DND-41 (cell line): ENCODE data around the gene SEC63.

Experiments used
- ATAC-seq: fragments of 200-7000 bp; cut with Tn5 transposase; 3 replicates; pipeline ENCODE4 v1.9.1; 2021; ENCODE audit warnings: low read depth; ENCODE audit not compliant: insufficient read depth
- DNase-seq: peaks from one replicate; pipeline ENCODE4 v3.0.0-alpha.2; 2020
- H2AFZ ChIP-seq: 2 replicates; pipeline ENCODE4 v1.6.0; 2012; ENCODE audit warnings: low read depth, low read length
- H3K27ac ChIP-seq: 2 replicates; pipeline ENCODE4 v1.5.1; 2012; ENCODE audit warnings: low read length, inconsistent platforms
- H3K27me3 ChIP-seq: fragments of 200-600 bp; sonication (generic); 2 replicates; pipeline ENCODE4 v1.6.0; 2012; ENCODE audit warnings: low read length, mild to moderate bottlenecking, inconsistent platforms; ENCODE audit not compliant: insufficient read depth, poor library complexity
- H3K36me3 ChIP-seq: 2 replicates; pipeline ENCODE4 v1.5.1; 2012; ENCODE audit warnings: low read length, inconsistent platforms; ENCODE audit not compliant: insufficient read depth
- H3K4me1 ChIP-seq: 2 replicates; pipeline ENCODE4 v1.5.1; 2012; ENCODE audit warnings: mild to moderate bottlenecking, low read length; ENCODE audit not compliant: insufficient read depth
- H3K4me2 ChIP-seq: 2 replicates; pipeline ENCODE4 v1.6.0; 2012; ENCODE audit warnings: mild to moderate bottlenecking, moderate library complexity, low read length, inconsistent platforms; ENCODE audit not compliant: insufficient read depth
- H3K4me3 ChIP-seq, 2 experiments: fragments of 200-600 bp in 1 of 2; shearing (Covaris generic) in 1 of 2; 2 replicates each; pipeline ENCODE4 v1.5.1; 2012 to 2016; ENCODE audit warnings: inconsistent platforms in 2 of 2, low read length in 2 of 2, mild to moderate bottlenecking in 2 of 2, low read depth in 1 of 2, moderate library complexity in 1 of 2
- H3K79me2 ChIP-seq: 2 replicates; pipeline ENCODE4 v1.6.0; 2012; ENCODE audit warnings: low read length, inconsistent platforms; ENCODE audit not compliant: insufficient read depth
- H3K9ac ChIP-seq: 2 replicates; pipeline ENCODE4 v1.6.0; 2012; ENCODE audit warnings: low read depth, mild to moderate bottlenecking, inconsistent platforms, low read length, moderate library complexity
- H3K9me3 ChIP-seq: 2 replicates; pipeline ENCODE4 v1.5.1; 2012; ENCODE audit warnings: low read length, moderate library complexity, mild to moderate bottlenecking, inconsistent platforms; ENCODE audit not compliant: insufficient read depth, severe bottlenecking
- H4K20me1 ChIP-seq: 2 replicates; pipeline ENCODE4 v1.6.0; 2012; ENCODE audit warnings: low read length; ENCODE audit not compliant: insufficient read depth
- EZH2 ChIP-seq: IDR thresholded peaks from 3 replicates; pipeline ENCODE4 v1.6.1; 2012; ENCODE audit warnings: borderline replicate concordance, low read depth, mild to moderate bottlenecking, moderate library complexity, low read length, inconsistent platforms; ENCODE audit not compliant: severe bottlenecking
- TF ChIP-seq, protein P1 (sequence below): IDR thresholded peaks from 2 replicates; pipeline ENCODE4 v1.5.1; 2012; ENCODE audit warnings: borderline replicate concordance, low read length, moderate library complexity, mild to moderate bottlenecking; ENCODE audit not compliant: poor library complexity, severe bottlenecking; ENCODE audit errors: extremely low read depth

SEC63 gene

GRCh38 chr6:107976155-107976783 lies 18.3 kb upstream of the SEC63 start:
- no peak overlapping the region for H3K9ac ChIP-seq
- H3K79me2 ChIP-seq: no peaks in the 10 kb centered on the region
- ATAC-seq: no peak
- H4K20me1 ChIP-seq: no peaks in the 10 kb centered on the region
- no peak overlapping the region for H2AFZ ChIP-seq
- no peaks in the 10 kb centered on the region for H3K9me3 ChIP-seq
- H3K4me3 ChIP-seq: no peak overlapping the region
- TF ChIP-seq, protein P1, sequence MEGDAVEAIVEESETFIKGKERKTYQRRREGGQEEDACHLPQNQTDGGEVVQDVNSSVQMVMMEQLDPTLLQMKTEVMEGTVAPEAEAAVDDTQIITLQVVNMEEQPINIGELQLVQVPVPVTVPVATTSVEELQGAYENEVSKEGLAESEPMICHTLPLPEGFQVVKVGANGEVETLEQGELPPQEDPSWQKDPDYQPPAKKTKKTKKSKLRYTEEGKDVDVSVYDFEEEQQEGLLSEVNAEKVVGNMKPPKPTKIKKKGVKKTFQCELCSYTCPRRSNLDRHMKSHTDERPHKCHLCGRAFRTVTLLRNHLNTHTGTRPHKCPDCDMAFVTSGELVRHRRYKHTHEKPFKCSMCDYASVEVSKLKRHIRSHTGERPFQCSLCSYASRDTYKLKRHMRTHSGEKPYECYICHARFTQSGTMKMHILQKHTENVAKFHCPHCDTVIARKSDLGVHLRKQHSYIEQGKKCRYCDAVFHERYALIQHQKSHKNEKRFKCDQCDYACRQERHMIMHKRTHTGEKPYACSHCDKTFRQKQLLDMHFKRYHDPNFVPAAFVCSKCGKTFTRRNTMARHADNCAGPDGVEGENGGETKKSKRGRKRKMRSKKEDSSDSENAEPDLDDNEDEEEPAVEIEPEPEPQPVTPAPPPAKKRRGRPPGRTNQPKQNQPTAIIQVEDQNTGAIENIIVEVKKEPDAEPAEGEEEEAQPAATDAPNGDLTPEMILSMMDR: no peak
- no peak for TF ChIP-seq EZH2
- no peaks in the 10 kb centered on the region for H3K36me3 ChIP-seq
- H3K27ac ChIP-seq: no peak overlapping the region
- no peak for DNase-seq
- H3K4me1 ChIP-seq: peaks cover 5% of the 10 kb centered on the region
- H3K4me2 ChIP-seq: no peak overlapping the region
- H3K27me3 ChIP-seq: no peaks in the 10 kb centered on the region

- Histone ChIP-seq H3K4me2 (no peak overlapping the region), H3K9ac (no peak overlapping the region), H3K79me2 (no peaks in the 10 kb centered on the region), H3K27me3 (no peaks in the 10 kb centered on the region), H3K4me1 (no peaks in the 10 kb centered on the region), H3K4me3 (no peak overlapping the region), H2AFZ (no peak overlapping the region), H4K20me1 (no peaks in the 10 kb centered on the region), H3K9me3 (no peaks in the 10 kb centered on the region), H3K36me3 (no peaks in the 10 kb centered on the region), H3K27ac (no peak overlapping the region)
- ATAC-seq (no peak), DNase-seq (no peak)
- TF ChIP-seq EZH2: no peak
- TF ChIP-seq, protein P1: no peak
Observed at GRCh38 chr6:107973594-107973993, 15.6 kb upstream of the SEC63 start.

DNA sequence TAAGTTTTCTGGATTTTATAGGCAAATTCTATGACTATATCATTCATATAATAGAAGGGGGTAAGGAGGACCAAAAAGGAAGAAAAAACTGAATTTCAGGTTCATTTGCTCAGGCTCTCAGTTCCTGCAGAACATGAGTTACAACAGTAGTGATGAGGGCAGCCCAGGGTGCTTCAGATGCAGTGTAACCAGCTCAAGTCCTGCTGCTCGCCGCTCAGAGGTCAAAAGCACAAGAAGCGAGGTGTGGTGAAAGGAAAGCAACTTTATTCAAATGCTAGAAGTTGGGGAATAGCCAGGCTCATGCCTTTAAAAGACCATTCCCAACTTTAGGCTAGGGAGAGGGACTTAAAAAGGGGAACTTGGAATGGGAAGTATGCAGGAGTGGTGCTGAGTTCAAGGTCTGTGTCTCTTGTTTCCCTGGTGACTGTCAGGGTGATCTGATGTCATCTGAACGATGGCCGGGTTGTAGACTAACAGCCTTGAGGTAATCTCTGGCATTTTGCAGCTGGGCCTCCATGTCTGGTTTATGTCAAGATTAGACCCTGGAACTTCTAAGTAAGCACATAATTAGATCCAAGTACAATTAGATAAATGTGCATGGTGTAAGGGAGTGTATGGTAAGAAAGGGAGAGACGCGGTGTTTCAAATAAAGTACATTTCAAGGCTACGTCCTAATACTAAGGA lies 14.5 kb upstream of the SEC63 start:
- TF ChIP-seq, protein P1: no peak
- no peak for TF ChIP-seq EZH2
- Histone ChIP-seq H3K36me3 (no peaks in the 10 kb centered on the region), H2AFZ (no peak overlapping the region), H3K79me2 (no peaks in the 10 kb centered on the region), H3K4me1 (no peaks in the 10 kb centered on the region), H3K4me3 (no peak overlapping the region), H3K9ac (no peak overlapping the region), H3K27me3 (no peaks in the 10 kb centered on the region), H3K27ac (no peak overlapping the region), H3K4me2 (no peak overlapping the region), H3K9me3 (no peaks in the 10 kb centered on the region), H4K20me1 (no peaks in the 10 kb centered on the region)
- ATAC-seq (no peak), DNase-seq (no peak)
